NCI-H524 treated with DMSO at 0.1 percent for 48 hours (cell line): ENCODE results near the gene WDR5.
"Not testable (repeated sequence)": the region's sequence is repeated elsewhere in the genome, so short reads cannot be mapped to it uniquely, and the experiment has no call there.

Experiments used
- DNase-seq: peaks from one replicate; lab custom pipeline; 2025; lab: John Stamatoyannopoulos, UW

WDR5 gene

DNA sequence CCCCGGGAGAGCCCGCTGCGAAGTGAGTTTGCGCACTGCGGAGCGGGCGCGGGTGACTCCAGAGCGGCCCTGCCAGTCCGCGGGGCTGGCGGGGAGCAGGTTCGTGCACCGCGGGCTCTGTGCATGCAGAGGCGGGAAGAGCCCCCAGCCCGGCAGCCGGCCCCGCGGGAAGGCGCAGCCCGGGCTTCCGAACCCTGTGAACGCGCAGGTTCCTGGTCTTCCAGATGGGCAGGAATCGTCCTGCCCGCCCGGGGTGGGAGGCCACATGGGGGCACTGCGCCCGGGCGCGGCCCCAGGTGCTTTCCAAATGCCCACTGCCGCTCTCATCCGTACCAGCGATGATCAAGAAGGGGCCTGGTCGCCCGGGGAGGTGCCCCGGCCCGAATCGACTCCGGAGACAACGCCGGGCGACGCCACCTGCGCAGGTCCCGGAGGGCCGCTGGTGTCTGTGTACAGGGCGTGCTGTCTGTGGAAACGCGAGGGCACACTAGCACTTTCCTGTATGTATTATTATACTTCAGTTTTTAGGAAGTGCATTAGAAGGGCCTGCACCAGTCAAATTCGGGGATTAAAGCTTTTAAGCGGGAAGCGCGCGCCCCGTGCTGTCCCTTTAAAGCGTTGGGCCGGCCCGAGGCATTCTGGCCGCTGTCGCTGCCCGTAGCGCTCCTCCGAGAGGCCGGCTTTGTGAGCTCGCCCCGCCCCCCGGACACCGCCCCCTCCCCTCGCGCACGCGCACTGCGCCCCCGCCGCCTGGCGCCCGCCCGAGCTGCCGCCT lies at the start of gene WDR5:
TSS of gene WDR5 (plus strand) at position 740 of the 775 bp plus-strand sequence. CDS start 3,796 bp downstream, outside the sequence.
- peak; percentile 50 for DNase-seq

DNA sequence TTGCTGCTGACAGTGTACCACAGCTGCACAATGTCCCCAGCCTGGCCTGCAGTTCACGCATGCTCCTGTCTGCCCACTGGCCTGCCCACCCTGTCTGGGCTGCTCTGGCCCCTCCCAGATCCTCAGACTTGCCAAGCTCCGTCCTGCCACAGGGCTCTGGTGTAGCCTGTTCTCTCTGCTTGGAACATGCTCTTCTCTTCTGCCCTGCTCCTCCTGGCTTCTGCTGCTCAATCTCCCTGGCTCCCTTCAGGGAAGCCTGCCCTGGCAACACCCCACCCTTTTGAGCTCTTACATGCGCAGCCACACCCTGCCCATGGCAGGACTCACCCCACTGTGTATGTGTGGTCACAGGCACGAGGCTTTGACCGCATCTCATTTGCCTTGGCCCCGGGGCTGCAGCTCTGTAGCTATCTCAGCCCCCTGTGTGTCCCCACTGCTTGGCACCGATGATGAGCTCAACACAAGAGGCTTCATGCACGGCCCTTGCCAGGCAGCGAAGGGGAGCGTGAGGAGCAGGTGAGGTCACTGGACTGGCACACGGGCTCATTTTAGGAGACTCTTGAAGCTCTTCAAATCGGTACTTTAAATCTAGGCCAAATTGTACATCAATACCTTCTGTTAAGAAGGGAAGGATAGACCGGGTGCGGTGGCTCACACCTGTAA lies 47.7 kb upstream of the WDR5 start:
- no peak for DNase-seq

DNA sequence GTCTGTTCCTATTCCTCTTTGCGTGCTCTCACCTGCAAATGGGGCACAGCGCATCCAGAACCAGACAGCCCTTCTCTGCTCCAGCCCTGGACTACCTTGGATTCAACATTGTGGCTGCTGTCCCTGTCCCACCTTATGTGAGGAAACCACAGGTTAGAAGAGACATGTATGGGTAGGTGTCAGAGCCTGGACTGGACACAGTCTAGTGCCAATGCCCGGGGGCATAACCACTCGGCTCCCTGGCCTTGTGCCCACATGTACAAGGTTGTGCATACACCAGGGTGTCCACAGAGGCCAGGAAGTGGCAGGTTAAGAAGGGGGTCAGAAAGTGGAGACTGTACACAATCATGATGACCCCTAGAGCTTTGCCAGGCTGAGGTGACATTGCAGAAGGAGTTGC lies 45.9 kb upstream of the WDR5 start:
- no peak for DNase-seq

DNA sequence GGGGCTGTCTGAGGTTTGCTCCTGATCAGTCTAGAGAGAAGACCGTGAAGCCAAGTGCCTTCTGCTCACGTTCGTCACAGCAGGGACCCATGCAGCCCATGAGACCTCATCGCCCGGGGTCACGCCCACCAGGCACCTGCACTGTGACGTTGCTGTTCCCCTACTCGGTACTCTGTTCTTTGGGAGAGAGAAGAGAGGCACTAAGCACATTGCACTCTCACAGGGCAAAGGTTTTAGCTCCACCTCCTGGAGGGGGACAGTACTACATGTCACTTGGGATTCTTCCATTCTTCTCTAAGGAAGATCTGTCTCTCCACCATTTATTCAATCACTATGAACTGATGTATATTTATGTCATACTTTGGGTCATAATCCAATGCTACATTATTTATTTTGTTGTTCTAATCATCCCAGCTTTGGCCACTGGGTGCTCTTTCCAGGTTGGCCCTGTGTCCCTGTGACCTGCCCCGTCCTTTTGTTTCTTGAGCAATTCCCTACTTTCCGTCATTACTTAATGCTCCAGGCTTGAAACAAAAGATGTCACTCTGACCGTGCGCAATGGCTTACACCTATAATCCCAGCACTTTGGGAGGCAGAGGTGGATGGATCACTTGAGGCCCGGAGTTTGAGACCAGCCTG lies 36.6 kb upstream of the WDR5 start:
- DNase-seq: no peak

DNA sequence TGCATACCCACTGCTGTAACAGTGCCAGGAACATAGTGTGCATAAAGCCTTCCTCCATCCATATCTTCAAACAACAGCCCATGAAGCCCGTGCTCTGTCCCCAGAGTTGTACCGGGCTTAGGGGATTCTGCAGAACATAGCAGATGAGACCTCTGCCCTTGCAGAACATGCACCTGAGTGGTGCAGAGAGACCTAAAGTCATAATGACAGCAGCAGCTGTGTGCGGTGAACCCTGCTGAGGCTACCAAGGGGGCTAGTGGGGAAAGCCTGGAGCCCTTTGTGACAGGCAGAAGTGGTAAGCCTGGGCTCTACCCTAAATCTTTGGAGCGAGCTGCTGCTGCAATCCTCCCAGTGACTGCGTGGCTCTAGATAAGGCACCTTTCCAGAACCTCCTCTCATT lies 35.8 kb upstream of the WDR5 start:
- DNase-seq: no peak

DNA sequence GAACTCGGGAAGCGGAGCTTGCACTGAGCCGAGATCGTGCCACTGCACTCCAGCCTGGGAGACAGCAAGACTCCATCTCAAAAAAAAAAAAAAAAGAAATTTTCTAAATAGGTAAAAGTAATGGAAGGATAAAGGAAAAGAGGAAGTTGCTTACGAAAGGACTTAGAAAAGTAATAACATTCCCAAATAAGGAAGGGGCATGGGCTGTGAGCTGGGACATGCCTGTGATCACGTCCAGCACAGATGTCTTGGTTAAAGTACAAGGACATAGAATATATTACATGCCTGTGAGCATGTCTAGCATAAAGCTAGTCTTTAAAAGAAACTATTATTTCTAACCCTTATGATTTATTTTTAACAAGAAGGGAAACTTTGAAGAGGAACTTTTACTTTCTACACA lies 34.7 kb upstream of the WDR5 start:
- DNase-seq: not testable (repeated sequence)

DNA sequence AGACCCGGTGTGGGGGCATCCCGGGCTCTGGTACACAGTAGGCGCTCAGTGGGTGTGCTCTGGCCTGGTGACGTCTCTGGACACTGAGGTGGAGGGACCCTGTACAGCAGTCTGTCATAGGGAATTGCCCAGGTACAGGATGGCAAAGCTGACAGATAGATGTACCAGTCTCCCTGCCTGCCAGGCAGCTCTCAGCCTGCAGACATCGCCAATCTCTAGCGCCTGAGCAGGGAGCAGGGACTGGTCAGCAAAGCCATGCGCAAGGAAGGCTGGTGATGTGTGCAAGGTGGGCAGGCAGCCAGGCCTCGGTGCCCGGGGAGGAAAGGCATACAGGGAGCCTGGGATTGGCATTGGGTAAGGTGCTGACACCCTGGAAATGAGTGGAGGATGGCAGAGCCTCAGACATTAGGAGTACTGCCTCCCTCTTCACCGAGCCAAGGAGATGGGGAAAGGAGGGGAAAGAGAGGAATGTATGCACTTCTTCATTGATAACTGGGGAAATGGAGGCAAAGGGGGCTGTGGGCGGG lies 34.2 kb upstream of the WDR5 start:
- no peak for DNase-seq

DNA sequence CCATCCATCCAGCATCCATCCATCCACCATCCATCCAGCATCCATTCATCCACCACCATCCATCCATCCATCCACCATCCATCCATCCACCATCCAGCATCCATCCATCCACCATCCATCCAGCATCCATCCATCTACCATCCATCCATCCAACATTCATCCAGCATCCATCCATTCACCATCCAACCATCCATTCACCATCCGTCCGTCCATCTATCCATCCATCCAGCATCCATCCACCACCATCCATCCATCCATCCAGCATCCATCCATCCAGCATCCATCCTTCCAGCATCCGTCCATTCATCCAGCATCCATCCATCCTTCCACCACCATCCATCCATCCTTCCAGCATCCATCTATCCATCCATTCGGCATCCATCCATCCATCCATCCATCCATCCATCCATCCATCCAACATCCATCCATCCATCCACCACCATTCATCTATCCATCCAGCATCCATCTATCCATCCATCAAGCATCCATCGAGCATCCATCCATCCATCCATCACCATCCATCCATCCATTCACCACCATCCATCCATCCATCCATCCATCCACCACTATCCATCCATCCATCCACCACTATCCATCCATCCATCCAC lies 32.4 kb upstream of the WDR5 start:
- no peak for DNase-seq

DNA sequence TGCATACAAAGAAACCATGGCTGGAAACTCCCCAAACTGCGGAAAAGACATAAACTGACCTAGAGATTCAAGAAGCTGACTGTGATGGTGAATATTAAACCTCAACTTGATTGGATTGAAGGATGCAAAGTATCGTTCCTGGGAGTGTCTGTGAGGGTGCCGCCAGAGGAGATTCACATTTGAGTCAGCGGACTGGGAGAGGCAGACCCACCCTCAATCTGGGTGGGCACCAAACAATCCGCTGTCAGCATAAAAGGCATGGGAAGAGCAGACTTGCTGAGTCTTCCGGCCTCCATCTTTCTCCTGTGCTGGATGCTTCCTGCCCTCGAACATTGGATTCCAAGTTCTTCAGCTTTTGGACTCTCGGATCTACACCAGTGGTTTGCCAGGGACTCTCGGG lies 24.8 kb upstream of the WDR5 start:
- no peak for DNase-seq

DNA sequence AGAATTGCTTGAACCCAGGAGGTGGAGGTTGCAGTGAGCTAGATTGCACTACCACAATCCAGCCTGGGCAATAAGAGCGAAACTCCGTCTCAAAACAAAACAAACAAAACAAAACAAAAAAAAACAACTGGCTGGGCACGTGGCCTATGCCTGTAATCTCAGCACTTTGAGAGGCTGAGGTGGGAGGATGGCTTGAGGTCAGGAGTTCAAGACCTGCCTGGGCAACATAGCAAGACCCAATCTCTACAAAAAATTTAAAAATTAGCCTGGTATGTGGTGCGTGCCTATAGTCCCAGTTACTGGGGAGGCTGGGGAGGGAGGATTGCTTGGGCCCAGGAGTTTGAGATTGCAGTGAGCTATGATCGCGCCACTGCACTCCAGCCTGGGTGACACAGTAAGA lies 23.3 kb upstream of the WDR5 start:
- no peak for DNase-seq

DNA sequence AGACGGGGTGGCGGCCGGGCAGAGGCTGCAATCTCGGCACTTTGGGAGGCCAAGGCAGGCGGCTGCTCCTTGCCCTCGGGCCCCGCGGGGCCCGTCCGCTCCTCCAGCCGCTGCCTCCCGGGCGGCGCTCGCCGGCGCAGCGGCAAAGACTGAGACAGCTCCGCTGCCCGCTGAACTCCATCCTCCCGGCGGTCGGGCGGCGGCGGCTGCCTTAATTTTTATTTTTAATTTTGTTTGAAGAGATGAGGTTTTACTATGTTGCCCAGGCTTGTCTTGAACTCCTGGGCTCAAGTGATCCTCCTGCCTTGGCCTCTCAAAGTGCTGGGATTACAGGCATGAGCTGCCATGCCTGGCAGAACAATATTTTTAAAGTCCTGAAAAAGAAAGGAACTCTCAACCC lies 16.9 kb upstream of the WDR5 start:
- DNase-seq: not testable (repeated sequence)

DNA sequence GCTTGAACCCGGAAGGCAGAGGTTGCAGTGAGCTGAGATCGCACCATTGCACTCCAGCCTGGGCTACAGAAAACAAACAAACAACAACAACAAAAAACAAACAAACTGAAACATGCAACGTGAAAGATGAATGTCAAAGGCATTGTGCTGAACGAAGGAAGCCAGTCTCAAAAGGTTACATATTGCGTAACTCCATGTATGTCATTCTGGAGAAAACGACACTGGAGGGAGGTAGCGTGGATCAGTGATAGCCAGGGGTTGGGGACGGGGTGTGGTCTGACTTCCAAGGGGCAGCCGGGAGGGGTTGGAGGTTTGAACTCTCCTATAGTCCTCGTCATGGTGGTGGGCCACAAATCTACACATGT lies 12.1 kb upstream of the WDR5 start:
- DNase-seq: no peak

DNA sequence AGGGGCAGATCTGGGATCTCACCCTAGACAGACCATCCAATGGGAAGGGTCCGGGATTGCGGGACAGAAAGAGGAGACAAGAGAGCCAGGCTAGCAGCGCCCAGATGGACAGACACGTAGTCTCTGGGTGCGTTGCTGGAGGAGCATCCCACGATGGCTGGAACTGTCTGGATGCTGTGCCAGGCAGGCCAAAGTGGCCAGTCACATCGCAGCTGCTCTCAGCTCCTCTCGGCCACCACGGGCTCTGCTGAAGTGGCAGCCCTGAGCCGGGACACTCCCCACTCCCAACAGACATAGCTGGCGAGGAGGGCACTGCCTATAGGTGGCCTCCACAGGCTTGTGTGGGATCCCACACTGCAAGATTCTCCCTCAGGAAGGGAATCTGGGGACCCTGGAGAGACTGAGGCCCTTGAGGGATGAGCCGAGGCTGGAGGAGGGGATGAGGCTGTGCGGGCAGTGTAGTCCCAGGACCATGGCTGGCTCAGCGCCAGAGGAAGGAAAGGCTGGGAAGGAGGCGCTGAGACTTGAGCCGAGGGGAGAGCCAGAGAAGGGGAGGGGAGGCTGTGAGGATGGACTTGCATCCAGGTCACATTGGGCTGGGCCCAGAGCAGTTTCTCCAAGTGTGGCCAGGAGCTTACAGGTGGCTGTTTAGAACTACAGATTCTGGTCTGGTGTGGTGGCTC lies 10.3 kb upstream of the WDR5 start:
- DNase-seq: no peak

DNA sequence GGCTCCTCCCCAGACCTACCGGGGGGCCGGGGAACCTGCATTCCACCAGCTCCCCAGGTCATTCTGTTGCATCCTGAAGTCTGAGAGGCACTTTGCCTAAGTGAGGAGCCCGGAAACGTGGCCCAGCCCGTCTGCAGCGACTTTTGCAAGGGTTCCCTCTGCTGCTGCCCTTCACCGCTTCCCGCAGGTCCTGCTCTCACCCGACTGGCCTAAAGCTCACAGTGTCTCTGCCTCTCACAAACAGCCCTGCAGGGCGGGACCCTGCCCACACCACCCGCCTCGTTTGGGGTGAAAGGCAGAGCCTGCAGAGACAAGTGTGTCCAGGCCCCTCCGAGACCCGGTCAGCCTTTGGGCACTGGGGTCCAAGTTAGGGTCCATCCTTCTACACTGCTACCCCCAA lies 9.5 kb upstream of the WDR5 start:
- DNase-seq: no peak

DNA sequence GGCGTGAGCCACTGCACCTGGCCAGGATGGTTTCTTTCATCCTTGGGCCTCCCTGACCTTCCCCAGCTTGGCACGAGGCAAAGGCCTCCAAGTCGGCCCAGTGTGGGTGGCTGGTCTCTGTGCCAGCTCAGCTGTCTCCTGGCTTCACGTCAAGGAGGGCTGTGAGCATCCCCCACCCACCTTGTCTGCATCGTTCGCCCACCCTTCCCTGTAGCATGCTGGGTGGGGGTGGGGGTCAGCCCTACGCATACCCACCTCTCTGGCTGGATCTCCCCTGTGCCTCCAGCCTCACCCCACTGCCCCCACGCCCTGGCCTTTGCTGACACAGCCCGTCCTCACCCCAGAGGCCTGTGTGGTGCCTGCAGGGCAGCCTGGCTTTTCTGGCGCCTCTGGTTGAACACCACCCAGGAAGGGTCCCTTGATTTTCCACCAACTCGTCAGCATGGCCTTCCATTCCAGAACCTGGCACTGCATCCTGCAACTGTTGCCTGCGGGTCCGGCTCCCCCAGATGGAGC lies 8.8 kb upstream of the WDR5 start:
- no peak for DNase-seq

DNA sequence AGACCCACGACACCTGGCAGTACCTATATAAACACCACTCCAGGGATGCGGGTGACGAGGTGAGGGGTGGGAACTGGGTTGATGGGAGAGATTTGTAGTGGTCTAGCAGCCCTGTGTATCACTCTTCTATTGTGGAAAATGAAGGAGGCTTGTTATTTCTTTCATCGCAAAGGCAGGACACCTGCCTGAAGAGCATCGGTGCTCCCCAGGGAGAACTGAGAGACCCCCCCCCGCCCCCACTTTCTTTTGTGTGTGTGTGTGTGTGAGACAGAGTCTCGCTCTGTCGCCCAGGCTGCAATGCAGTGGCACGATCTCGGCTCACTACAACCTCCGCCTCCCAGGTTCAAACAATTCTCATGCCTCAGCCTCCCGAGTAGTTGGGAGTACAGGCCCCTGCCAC lies 8.3 kb upstream of the WDR5 start:
- no peak for DNase-seq

DNA sequence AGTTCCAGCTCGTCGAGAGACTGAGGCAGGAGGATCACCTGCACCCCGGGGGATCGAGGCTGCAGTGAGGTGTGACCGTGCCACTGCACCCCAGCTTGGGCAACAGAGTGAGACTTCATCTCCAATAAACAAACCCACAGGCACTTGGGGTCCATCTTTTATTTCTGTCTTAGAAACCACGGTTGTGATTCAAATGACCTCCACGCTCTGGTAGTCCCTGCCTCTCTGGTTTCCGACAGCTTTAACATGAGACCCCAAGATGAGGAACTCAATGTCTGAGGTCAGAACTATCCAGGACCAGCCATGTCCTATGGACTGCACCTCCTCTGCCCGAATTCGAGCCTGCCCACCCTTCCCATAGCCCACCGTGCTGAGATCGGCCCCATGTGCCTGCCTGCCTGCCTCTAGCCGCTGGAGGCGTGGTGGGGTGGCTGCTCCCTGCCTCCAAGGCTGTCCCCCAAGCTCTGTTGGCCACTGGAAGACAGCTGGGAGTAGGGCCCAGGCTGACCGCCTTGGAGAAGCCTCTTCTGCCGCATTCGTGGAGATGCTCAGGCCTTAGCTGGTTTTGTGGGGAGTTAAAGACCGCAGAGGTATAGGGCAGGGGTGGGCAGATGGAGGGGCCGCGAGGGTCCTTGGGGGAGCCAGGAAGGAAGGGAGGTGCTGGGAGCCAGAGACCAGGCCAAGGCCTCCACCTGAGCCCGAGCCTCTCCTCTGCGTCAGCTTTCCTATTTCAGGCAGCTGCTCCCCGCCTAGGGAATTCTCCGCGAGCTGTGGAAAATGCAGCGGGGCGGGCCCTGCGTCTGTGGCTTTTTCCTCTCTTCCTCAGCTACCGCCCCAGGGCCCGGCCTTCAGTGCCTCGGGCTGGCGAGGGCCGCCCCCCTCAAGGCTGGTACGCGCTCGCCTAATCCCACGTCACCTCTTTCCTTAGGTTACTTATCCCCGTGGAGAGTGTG lies 6.9 kb upstream of the WDR5 start:
- no peak for DNase-seq

DNA sequence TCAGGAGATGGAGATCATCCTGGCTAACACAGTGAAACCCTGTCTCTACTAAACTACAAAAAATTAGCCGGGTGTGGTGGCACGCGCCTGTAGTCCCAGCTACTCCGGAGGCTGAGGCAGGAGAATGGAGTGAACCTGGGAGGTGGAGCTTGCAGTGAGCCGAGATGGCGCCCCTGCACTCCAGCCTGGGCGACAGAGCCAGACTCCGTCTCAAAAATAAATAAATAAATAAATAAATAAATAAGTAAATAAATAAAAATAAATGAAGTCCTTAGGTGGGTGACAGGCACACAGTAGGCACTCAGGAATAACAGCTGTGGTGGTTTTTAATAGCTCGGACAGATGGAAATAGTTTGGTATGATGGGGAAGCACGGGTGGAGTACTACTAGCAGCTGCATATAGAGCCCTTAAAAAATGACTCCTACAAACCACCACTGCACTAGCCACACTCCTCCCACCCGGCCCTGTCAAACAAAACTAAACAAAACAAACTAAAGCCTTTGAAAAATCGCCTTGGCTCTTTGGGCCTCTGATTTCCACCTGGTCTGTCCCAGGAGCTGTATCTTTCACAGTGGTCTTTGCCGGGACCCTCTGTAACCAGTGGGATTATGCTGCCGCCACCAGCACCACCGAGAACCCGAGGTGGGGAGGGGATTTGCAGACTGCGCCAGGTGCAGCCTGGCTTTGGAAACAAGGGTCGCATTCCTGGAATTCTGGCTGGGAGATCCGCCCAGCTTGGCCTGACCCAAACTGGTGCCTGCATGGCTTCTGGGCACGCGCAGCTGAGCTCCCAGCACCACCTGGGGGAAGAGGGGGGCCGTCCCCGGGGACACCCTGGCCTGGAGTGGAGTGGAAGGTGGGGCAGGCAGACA lies 5.1 kb upstream of the WDR5 start:
- DNase-seq: no peak

DNA sequence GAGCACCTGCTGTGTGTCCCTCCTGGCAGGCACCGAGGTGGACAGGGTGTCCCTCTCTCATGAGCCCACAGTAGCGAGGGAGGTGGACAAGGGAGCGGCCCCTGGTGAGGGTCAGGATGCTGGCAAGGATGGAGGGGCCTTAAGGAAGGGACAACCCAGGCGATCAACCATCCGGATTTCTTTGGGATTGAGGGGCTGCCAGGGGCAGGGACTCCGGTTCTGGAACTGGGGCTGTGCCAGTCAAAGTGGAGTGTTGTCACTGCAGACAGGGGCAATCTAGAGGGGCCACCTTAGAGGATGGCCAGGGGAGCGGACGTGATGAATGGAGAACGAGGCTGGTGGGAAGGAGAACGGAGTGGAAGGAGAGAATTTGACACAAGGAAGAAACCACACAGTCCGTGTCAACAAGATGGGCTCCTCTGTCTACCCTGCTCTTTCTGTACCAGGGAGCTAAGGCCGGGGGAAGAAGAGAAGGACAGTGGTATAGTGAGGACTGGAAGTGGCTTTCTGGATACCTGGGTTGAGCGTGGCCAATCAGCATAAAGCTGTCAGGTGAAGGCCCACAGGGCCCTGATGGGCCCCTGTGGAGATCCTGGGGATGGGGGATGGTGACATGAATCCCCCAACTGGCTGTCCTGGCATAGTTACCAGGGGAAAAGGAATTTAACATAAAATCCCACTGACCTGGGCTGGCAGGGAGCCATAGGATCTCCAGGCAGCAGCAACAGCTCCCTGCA lies 4.2 kb upstream of the WDR5 start:
- DNase-seq: no peak
